Stimulated activated CD8-positive, alpha-beta memory T cell treated with anti-CD3 and anti-CD28 coated beads, Interleukin-15, amount 100 ng/mL, for 24 hours (primary cell): Measurements from ENCODE around the gene TOX2.

Experiments used
- DNase-seq: peaks from one replicate; pipeline ENCODE4 v3.0.0-alpha.2; 2020; ENCODE audit warnings: low read depth

Gene TOX2

DNA sequence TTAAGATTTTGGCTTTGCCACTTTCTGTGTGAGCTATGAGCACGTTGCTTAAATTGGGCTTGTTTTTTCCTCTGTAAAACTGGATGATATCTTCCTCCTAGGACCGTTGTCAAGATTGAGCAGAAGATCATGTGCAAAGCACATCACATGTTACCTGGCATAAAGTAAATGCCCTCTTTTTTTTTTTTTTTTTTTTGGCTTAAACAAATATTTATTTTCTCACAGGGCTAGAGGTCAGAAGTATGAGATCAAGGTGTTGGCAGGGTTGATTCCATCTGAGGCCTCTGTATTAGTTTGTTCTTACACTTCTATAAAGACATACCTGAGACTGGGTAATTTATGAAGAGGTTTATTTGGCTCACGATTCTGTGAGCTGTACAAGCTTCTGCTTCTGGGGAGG lies 42.7 kb downstream of the TOX2 start:
- DNase-seq = no peak

DNA sequence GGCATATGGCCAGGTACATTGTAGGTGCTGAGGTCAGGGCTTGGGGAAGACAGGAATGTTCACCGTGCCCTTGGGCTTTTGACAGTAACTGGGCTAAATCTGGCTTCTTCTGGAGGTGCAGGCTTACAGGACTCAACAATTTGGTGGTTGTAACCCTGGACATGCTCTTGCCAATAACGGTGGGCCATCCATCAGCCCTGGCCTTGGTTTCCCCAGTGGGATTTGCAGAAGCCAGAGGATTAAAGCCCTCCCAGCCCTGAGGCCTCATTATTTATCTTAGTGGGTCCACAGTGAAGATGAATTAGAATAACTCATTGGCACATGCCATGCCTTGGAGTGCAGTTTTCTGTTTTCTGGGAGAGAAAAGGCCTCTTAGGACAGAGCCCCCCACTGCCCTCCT lies 44.0 kb downstream of the TOX2 start:
- no peak for DNase-seq

DNA sequence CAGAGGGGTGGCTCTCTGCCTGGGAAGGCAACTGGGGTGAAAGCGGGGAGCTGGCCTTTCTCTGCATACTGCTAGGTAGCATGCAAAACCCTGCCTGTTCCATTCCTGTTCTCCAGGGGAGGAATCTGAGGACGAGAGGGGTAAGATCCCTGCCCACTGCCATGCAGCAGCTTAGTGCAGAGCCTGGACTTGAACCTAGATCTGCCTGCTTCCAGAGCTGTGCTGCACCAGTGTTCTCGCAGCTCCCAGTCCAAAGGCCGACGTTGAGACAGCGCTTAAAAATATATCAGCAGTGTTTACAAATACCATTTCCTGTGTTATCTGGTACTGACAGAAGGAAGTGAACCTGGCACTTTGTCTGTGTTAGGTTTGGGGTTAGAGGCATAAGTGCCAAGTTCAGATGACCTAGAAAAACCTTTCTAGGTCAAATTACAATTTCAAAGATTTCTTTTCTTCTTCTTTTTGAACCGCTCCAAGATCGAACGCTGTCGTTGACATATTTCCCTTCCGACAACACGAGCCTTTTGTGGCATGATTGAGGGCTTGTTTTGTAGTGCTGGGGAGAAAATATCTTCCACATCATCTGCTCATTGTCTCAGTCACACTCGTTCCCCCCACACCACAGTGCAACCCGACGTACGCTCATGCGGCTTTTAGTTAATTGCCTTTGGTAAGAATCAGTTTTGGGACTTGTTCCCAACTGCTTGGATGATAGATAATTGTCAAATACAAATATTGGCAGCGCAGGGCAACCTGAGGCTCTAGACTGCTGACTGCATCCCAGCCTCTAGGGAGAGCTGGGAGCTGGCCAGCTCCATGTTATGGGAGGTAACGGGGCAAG lies 44.6 kb downstream of the TOX2 start:
- DNase-seq = no peak

DNA sequence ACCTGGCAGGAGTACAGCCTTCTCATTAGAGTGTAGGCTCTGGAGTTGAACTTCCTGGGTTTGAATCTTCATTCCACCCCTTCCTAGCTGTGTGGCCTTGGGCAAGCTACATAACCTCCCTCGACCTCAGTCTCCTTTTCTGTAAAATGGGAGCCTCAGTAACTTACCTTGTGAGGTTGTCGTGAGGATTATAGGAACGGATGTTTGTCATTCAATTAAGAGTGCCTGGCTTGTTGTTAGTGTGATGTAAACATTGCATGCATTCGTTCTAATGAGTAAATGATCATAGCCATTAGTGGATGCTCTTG lies 45.2 kb downstream of the TOX2 start:
- no peak for DNase-seq

DNA sequence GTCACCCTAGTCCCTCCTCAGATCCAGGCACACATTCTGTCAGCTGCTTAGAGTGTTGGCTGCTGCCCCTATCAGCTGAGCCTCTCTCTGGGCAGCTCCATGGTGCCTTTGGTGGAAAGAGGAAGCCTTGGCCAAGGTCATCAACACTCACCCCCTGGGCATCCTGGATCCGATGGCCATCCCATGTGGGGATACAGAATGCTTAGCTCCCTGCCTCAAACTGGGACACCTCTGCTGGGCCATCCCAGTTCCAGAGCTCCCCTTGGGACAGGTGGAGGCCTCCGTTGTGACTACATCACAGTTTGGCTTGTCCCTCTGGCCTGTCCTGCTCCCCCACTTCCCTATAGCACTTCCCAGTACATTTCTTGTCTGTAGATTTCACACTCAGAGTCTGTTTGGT lies 45.6 kb downstream of the TOX2 start:
- DNase-seq = no peak

DNA sequence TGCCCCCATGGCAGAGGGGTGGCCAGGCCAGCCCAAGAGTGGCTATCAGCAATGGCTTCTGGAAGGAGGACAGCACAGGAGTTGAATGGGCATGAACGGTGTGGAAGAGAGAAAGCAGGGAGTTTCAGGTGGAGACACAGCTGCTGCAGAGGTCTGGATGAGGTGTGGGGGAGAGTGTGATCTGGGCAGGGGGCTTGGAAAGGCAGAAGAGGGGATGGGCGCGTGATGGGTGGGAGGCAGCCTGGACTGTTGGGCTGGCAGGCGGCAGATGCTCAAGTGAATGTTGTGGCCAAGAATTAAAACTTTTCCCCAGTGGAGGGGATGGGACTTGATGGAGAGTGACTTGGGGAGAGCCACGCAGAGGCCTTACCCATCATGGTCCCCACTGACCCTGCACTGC lies 46.5 kb downstream of the TOX2 start:
- no peak for DNase-seq

DNA sequence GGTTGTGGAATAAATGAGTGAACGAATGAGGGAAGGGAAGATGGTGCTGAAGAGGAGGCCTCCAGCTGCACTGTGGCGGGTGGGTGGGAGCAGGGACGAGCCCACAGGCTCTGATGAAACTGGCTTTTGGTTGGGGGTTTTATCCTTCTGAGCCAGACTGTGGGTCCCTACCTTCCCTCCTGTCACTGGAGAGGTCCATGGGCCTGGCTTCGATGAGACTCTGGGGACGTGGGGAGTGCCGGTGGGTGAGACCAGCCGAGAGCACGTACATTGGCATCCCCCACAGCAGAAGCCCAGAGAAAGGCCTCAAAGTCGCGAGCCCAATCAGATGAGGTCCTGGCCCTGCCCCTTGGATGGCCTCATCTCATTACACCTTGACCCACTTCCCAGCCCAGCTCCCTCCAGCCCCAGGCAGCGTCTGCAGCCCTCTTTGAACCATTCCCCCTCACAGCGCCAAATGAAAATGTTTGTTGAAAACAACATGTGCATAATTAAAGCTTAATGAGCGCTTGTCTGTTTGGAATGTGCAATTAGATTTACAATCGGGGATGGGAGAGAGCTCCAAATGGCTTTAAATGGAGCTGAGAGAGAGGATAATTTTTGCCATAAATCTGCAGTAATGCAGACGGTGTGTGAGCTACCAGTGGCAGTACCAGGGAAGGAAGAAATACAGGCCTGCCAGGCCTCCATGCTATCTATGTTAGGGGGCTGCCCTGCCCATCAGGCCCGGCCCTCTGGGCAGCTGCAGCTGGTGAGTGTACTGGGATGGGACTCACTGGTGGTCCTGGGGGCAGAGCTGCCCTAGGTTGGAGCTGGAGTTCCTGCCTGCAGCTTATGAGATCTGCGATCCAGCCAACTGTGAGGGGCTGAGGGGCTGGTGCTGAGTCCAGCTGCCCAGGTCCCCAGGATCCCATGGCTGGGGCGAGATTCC lies 47.2 kb downstream of the TOX2 start:
- DNase-seq = no peak

DNA sequence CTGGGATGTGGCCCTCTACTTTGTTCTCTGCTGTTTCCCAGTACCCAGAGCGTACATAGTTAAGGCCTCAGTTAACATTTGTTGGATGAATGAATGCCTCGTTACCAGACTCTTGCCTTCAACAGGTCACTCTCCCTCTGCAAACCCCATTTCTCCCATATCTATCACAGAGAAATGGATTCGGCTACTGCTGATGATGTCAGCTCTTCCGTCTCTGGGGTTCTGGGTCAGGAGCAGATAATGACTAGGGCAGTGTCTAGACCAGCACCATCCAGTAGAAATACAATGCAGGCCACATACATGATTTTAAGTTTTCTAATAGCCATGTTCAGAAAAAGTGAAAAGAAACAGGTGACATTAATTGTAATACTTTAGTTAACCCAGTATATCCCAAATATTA lies 47.9 kb downstream of the TOX2 start:
- no peak for DNase-seq

DNA sequence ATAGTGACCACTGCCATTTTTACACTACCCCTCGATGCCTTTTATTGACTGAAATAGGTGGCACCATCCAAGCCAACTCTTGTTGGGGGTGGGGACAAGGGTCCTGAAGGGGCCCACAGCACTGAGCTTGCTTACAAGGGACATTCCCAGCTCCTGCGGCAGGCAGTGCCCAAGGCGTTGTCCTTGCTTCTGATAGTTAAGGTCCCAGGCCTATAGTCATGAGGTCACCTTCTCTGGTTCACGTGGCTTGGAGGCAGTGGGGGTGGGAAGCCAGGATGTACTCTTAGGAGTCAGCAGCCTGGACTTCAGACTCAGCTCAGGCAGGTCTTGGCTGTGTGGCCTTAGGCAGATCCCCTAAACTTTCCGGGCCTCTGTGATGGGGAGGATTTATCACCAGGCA lies 48.6 kb downstream of the TOX2 start:
- DNase-seq = no peak

DNA sequence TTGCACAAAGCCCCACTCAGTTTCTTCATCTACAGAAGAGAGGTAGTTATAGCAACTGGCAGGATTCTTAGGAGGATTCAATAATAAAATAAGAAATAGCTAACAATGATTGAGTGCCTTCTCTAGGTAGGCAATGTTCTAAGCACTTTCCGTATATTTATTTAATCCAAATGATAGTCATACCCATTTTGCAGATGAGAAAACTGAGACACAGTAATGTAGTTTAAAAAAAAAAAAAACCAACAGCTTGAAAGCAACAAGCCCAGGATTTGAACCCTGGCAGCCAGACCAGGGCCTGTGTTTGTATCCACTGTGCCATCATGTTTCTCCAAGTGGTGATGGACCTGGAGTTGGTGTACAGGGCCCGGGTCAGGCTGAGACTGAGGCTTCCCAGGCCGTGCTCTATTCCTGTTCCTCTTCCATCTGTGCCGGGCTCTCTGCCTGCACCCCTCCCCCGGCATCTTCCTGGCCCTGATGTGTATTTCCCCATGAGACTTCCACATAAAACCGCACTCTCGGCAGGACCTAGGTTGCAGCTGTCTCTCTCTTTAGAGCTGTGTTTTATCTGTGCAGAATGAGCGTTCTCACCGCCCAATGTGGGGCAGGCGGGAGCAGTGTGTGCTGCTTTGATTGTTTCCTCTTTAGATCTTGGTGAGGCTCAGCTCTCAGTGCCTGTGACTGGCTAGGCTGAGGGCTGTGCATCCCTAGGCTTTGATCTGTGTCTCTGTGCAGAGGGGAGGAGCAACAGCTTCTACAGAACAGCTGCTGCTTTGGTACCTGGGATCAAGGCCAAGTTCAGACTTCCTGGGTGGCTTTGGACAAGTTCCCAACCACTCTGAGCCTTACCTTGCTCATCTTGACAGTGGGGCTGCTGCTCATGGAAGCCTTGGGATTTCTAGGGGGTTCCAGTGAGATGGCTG lies 49.5 kb downstream of the TOX2 start:
- DNase-seq = no peak

DNA sequence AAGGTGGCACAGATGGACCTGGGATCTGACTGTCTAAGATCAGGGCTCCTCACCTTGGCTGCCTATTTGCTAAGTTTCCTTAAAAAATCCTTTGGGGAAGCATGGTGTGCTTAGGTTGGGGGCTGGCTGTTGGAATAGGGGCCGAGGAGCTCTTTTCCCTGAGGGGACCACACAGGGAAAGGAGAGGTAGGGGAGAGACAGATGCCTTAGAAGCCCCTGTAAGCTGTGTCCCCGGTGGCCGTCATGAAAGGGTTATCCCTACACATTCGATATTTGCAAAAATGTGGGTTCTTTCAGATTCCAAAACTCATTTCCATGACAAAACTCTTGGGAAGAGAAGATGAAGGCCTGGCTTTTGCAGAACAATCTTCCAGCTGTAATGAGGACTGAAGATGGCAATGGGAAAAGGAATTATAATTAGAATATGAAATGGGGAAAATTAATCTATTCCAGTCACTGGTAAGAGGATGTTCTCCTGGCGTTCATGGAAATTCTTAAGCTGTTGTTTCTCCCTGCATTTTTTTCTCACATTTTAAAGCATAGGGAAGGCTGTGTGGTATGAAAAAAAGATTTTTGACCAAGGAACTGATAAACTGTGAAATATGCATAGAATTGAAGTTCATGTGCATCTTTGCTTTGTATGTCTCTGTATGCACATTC lies 53.8 kb downstream of the TOX2 start:
- DNase-seq = no peak

DNA sequence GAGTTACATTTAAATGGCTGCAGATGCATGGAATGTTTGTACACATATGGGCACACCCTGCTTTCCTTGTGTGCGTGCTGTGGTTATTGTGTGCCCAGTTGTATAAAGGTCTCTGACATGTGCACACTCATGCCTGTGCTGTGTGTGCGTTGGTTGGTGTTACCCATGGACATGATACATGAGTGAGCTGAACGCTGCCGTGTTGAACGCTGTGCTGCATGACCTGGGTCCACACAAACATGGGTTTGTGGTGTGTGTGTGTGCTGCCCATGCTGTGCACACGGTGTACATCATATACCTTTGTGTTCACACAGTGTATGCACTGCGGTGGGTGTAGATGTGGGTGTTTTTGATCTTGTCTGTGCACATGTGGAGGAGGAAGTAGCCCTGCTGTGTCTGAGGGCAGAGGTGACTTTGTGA lies 54.4 kb downstream of the TOX2 start:
- DNase-seq = no peak

DNA sequence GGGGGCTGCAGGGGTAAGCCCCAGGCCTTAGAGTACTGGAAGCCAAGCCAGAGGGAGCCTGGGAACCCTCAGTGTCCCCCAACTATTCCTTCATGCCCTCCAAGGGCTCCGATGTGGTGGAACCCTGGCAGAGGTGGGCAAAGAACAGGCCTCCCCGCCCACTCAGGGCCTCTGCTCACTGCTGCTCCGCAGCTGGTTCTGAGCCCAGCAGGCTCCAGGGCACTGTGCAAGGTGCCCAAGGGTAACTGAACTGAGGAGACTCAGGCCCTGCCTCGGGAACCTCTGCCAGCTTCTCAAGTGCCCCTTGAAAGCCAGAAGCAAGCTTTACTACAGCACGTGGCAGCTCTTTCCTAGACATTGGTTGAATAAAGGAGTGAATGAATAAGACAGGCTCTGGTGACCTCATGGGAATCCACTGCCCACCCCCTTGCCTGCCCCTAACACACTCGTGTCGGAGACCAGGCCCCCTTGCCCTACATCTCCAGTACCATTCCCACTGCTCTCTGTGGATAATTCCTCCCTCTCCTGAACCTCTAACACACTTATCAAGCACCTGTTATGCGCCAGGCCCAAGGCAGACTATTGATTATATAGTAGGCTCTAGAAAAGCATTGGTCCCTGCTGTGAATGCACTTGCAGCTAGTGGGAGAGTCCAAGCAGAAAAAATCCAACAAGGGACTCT lies 55.0 kb downstream of the TOX2 start:
- no peak for DNase-seq

DNA sequence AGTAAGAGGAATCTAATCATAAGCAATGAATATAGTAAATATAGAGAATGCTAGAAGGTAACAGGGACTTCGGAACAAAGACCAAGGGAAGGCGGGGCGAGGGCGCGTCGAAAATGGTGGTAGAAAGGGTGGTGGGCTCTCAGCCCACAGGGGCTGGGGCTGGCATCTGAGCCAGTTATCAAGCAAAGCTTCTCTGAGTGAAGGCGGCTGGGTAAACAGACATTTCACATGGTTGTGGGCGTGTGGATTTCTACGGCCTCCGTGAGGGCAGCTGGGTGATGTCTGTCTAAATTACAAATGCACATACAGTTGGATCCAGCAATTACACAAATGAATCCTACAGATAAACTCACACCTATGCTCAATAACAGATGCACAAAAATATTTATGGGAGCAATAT lies 56.6 kb downstream of the TOX2 start:
- no peak for DNase-seq

DNA sequence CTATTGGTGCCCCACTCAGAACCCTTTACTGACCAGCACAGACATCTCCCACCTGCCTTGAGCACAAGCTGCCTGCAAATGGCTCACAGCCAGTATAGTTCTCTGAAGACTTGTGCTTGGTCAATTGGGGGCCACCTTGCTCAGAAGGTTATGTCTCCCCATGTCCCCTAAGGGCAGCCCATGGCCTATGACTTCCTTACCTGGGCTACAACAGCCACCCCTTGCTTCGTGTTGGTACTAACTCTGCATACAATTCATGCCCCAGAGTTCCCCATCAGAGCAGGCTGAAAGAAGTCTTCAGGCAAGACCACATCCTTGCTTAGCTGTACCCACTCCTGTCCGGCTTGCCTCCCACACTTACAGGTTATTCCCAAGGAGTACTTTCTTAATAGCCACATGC lies 57.4 kb downstream of the TOX2 start:
- DNase-seq = no peak

DNA sequence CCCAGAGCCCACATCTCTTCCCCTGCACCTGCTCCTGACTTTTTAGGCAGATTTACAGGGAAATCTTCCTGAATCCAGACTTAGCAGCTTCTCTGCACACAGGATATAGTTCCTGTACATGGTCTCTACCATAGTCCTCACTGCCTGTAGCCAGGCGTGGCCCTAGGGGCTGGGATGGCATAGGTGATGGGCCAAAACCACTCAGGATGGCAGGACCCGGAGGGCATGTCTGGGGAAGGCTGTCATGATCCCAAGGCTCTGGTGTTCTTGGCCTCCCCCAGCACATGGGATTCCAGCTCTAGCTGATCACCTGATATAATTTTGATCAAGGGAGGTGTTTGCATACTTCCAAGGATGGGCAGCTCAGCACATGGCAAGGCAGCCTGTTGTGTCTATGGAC lies 58.0 kb downstream of the TOX2 start:
- DNase-seq = no peak

DNA sequence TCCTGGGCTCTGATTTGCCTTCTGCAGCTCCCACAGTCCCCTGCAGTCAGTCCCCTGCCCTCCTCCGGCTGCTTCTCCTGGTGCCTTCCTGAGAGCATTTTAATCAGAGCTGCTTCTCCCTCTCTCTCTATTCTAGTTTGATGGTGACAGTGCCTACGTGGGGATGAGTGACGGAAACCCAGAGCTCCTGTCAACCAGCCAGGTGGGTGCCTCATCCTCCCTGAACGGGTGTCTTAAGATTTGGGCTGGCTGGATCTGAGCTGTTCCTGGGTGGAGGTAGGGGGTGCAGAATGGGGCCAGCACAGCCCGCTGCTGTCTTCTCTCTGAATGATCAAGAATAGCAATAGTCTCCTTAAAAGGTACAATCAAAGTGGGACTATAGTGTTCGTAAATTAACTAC lies 58.6 kb downstream of the TOX2 start:
- DNase-seq = no peak

DNA sequence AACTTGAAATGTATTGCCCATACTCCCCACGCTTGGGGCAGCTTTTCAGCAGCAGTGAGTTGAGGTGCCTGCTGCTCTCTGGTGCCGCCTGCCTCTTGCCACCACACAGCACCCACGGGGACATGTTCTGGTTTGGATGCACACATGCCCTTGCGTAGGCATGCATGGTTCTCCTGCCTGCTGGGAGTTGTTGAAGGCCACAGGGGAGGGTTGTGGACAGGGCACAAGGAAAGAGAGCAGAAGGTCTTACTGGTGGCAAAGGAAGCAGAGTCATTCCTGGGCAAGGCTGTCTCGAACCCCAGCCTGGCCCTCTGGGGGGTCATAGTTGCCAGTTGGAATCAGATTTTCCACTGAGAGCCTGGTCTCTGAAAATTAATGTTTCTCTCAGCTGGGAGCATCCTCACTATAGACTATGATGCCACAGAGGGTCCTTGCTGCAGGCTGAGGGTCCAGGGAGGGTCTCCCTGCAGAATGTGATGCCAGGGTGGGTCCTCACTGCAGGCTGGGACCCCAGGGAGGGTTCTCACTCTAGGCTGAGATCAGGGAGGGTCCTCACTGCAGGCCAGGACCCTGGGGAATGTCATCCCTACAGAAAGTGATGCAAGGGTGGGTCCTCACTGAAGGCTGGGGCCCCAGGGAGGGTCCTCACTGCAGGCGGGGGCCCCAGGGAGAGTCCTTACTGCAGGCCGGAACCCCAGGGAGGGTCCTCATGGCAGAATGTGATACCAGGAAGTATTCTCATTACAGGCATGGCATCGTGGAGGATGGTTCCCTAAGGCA lies 59.2 kb downstream of the TOX2 start:
- DNase-seq = no peak

DNA sequence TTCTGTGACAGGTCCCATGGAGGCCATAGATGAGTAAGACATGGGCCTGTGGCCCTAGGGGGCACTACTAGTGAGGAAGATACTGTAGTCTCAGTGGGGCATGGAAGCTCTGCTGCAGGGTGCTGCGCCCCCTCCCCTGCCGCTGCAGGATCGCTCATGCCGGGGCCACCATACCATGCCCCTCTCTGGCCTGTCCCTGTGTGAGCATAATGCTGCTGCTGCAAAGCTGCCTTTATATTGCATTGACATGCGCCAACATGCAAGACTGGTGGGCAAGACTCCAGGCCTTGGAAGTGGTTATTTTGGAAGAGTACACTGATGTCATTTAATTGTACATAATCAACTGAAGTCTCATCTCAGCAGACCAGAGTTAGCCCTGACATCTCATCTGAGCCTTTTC lies 60.0 kb downstream of the TOX2 start:
- no peak for DNase-seq

DNA sequence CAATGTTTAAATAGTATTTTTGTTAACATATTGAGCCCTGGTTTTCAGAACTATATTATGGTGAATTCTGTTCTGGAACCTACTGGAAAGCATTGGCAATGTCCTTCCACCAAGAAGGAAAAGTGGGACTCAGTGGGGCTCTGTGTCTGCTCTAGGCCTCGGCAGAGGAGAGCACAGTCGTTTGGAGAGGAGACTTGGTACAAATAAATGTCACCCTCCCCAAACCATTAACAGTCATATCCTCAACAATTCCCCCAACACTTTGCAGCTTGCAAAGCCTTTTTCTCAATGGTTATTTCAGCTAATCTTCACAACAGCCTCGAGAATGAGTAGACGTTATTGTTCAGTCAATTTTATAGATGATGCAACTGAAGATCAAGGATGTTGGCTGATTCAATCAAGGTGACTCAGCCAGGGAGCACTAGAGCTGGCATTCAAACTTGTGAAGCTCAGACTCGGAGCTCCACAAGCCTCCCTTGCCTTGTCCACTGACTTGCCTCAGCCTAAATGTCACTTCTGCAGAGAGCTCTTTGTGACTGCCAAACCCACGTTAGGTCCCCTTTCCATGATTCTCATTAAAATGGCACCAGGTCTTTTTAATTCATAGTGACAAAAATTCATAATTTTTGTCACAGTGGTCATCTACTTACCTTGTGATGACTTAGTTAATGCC lies 60.6 kb downstream of the TOX2 start:
- DNase-seq = no peak
